ENCODE data around the gene FOS.

FOS gene

GRCh38 chr14:75318353-75318752, 39.7 kb downstream of the FOS start:
- H3K27ac ChIP-seq = no peak overlapping the region
- ChIA-PET CTCF (interaction anchor here (0.5 kb wide), 1 partner anchor 118 kb away, joined by 6 read pairs; no protein-coding TSS in a partner anchor), POLR2A (ENCODE audit: low non-redundant PET) (no interaction called here)
- no peak for DNase-seq (ENCODE audit: low spot score)
- TF ChIP-seq CTCF (conservative IDR thresholded peaks at IDR 0.05; ENCODE audit: low read depth) = no peak

GRCh38 chr14:75319021-75319420, 40.4 kb downstream of the FOS start:
- ChIA-PET CTCF (interaction anchor here (0.5 kb wide), 1 partner anchor 118 kb away, joined by 6 read pairs; no protein-coding TSS in a partner anchor), POLR2A (ENCODE audit: low non-redundant PET) (no interaction called here)
- no peak for DNase-seq (ENCODE audit: low spot score)

GRCh38 chr14:75320196-75320595, 41.6 kb downstream of the FOS start:
- ChIA-PET POLR2A (ENCODE audit: low non-redundant PET) (no interaction called here), CTCF (interaction anchor here (0.5 to 1.3 kb wide), 3 partner anchors 163 to 415 kb away, joined by 3 read pairs; no protein-coding TSS in a partner anchor)
- no peak for DNase-seq (ENCODE audit: low spot score)
- TF ChIP-seq CTCF (conservative IDR thresholded peaks at IDR 0.05; ENCODE audit: low read depth) = no peak
- H3K27ac ChIP-seq = no peak overlapping the region

More at GRCh38 chr14:75319021-75319420, 40.4 kb downstream of the FOS start:
- TF ChIP-seq CTCF (conservative IDR thresholded peaks at IDR 0.05; ENCODE audit: low read depth) = no peak
- H3K27ac ChIP-seq = no peak overlapping the region

GRCh38 chr14:75322746-75323145, 44.1 kb downstream of the FOS start:
- H3K27ac ChIP-seq = no peak overlapping the region
- no peak for TF ChIP-seq CTCF (conservative IDR thresholded peaks at IDR 0.05; ENCODE audit: low read depth)
- DNase-seq (ENCODE audit: low spot score) = no peak
- CTCF ChIA-PET = interaction anchor here (0.7 kb wide), 1 partner anchor 146 kb away, joined by 3 read pairs; no protein-coding TSS in a partner anchor
- POLR2A ChIA-PET (ENCODE audit: low non-redundant PET) = no interaction called here

GRCh38 chr14:75323571-75323970, 44.9 kb downstream of the FOS start:
- DNase-seq (ENCODE audit: low spot score) = no peak
- POLR2A ChIA-PET (ENCODE audit: low non-redundant PET) = no interaction called here
- CTCF ChIA-PET = no interaction called here
- H3K27ac ChIP-seq = no peak overlapping the region
- no peak for TF ChIP-seq CTCF (conservative IDR thresholded peaks at IDR 0.05; ENCODE audit: low read depth)

GRCh38 chr14:75328558-75329155, 50.0 kb downstream of the FOS start:
- ChIA-PET CTCF (interaction anchor here (0.6 kb wide), 2 partner anchors 125 to 983 kb away, joined by 3 to 4 read pairs; no protein-coding TSS in a partner anchor), POLR2A (ENCODE audit: low non-redundant PET) (no interaction called here)
- DNase-seq (ENCODE audit: low spot score) = no peak
- no peak overlapping the region for H3K27ac ChIP-seq
- no peak for TF ChIP-seq CTCF (conservative IDR thresholded peaks at IDR 0.05; ENCODE audit: low read depth)

Measured in RWPE1 (cell line).